Stimulated activated CD8-positive, alpha-beta memory T cell treated with anti-CD3 and anti-CD28 coated beads, Interleukin-2, amount 100 ng/mL, for 1 hour (primary cell): Measurements from ENCODE around the gene EXOC7.

Source experiments
- DNase-seq, 2 donors: peaks; one replicate each; pipeline ENCODE4 v3.0.0-alpha.2; 2020; ENCODE audit warnings: low read depth in 2 of 2

Gene EXOC7

GRCh38 chr17:76121932-76122430, 18.4 kb upstream of the EXOC7 start:
- no peak for DNase-seq

GRCh38 chr17:76120658-76121008, 17.0 kb upstream of the EXOC7 start:
- no peak for DNase-seq

GRCh38 chr17:76119409-76120371, 16.1 kb upstream of the EXOC7 start:
- no peak for DNase-seq

GRCh38 chr17:76115138-76115754, 11.7 kb upstream of the EXOC7 start:
- no peak for DNase-seq

GRCh38 chr17:76111956-76112355, 8.4 kb upstream of the EXOC7 start:
- DNase-seq, result no peak

GRCh38 chr17:76107509-76107908, 3.9 kb upstream of the EXOC7 start:
- no peak for DNase-seq

- DNase-seq, result no peak
These were observed 3.1 kb upstream of the EXOC7 start for GRCh38 chr17:76106703-76107102.

GRCh38 chr17:76104896-76105231, 1.3 kb upstream of the EXOC7 start:
- no peak for DNase-seq

GRCh38 chr17:76104140-76104895, 731 bp upstream of the EXOC7 start:
- DNase-seq, result no peak

- no peak for DNase-seq
These were observed 678 bp downstream of the EXOC7 start for GRCh38 chr17:76102944-76103273.

GRCh38 chr17:76097716-76098295, 5.8 kb downstream of the EXOC7 start:
- no peak for DNase-seq

GRCh38 chr17:76095943-76096342, 7.6 kb downstream of the EXOC7 start:
- no peak for DNase-seq

- no peak for DNase-seq
These were observed 9.5 kb downstream of the EXOC7 start for GRCh38 chr17:76094046-76094445.

- DNase-seq, result no peak
These were observed 10.8 kb downstream of the EXOC7 start for GRCh38 chr17:76092526-76093413.

GRCh38 chr17:76091526-76092286, 11.9 kb downstream of the EXOC7 start:
- DNase-seq, result no peak

GRCh38 chr17:76090517-76091129, 13.0 kb downstream of the EXOC7 start:
- no peak for DNase-seq

- no peak for DNase-seq
These were observed 13.7 kb downstream of the EXOC7 start for GRCh38 chr17:76089680-76090516.

- no peak for DNase-seq
These were observed 14.6 kb downstream of the EXOC7 start for GRCh38 chr17:76088868-76089576.
